ENCODE results near the gene LUZP2.

GRCh38 chr11:24688981-24689380 lies 192.1 kb downstream of the LUZP2 start:
- no peak for TF ChIP-seq CTCF (IDR thresholded peaks at IDR 0.05)
- no peak for TF ChIP-seq POLR2A (IDR thresholded peaks at IDR 0.05)
